Omental fat pad (tissue), 4 donors: Measurements from ENCODE around the gene NYAP1. TPM values are rescaled to one million over a fixed set of nuclear protein-coding genes. Genes with fewer than 3 reads are reported as not detected.

Source experiments
- ATAC-seq: fragments of 150-250 bp; one replicate; pipeline ENCODE4 v1.9.1; 2016; ENCODE audit warnings: mild to moderate bottlenecking, moderate library complexity; ENCODE audit not compliant: low FRiP score
- DNase-seq: peaks from one replicate; pipeline ENCODE4 v3.0.0-alpha.2; 2019; ENCODE audit warnings: low spot score
- total RNA-seq, 4 donors: library from RNA; depleted of rRNA; stranded (reverse); fragments of >200 nt; gene quantifications; one replicate each; pipeline ENCODE4 v1.1.0, GENCODE V29; 2016
- TF ChIP-seq, protein P1 (sequence below), 3 donors: fragments of 450-650 bp; IDR thresholded peaks; one replicate each; pipeline ENCODE4 v1.5.1; 2016 to 2017; ENCODE audit warnings: antibody characterized with exemption in 3 of 3, mild to moderate bottlenecking in 3 of 3, moderate library complexity in 2 of 3

Gene NYAP1
- total RNA-seq, 4 donors from 2014 or later, result 0.63 to 3.6 (median 2.1) TPM

DNA sequence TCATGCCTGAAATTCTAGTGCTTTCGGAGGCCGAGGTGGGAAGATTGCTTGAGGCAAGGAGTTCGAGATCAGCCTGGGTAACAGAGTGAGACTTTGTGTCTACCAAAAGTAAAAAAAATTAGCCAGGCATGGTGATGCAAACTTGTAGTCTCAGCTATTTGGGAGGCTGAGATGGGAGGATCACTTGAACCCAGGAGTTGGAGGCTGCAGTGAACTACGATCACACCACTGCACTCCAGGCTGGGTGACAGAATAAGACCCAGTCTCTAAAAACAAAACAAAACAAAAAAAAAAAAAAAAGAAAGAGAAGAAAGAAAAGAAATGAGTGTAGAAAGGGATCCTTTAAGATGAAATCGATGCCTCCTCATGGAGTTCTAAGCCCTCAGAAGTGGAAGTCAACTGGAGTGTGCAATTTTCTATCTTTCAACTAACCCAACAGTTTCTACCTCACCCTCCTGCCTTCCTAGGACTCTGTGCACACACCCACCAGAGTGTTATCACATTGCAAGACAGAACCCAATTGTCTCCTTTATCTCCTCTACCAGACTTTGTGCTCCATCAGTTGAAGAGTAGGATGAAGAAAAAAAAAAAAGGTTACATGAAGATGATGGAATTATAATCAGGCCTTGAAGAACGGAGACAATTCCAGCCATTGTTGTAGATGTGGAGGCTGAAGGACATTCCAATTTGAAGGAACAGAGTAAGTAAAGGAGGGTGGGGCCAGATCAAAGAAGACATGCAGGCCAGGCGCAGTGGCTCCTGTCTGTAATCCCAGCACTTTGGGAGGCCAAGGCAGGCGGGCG is 26.9 kb downstream of the NYAP1 start:
- DNase-seq (no peak), ATAC-seq (no peak)
- TF ChIP-seq, protein P1, sequence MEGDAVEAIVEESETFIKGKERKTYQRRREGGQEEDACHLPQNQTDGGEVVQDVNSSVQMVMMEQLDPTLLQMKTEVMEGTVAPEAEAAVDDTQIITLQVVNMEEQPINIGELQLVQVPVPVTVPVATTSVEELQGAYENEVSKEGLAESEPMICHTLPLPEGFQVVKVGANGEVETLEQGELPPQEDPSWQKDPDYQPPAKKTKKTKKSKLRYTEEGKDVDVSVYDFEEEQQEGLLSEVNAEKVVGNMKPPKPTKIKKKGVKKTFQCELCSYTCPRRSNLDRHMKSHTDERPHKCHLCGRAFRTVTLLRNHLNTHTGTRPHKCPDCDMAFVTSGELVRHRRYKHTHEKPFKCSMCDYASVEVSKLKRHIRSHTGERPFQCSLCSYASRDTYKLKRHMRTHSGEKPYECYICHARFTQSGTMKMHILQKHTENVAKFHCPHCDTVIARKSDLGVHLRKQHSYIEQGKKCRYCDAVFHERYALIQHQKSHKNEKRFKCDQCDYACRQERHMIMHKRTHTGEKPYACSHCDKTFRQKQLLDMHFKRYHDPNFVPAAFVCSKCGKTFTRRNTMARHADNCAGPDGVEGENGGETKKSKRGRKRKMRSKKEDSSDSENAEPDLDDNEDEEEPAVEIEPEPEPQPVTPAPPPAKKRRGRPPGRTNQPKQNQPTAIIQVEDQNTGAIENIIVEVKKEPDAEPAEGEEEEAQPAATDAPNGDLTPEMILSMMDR (IDR thresholded peaks at IDR 0.05), result no peak

DNA sequence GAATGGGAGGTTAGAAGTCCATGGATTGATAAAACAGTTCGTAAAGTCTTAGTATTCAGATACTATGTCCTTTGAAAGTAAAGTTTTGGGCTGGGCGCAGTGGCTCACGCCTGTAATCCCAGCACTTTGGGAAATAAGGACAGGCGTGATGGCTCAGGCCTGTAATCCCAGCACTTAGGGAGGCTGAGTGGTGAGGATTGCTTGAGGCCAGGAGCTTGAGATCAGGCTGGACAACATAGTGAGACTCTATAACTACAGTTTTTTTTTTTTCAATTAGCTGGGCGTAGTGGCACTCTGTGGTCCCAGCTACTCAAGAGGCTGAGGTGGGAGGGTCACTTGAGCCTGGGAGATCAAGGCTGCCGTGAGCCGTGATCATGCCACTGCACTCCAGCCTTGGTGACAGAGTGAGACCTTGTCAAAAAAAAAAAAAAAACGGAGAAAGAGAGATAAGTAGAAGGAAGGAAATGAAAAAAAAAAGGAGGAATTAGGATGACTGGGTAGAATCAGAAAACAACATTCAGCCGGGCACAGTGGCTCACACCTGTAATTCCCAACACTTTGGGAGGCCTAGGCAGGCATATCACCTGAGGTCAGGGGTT is 29.6 kb downstream of the NYAP1 start:
- TF ChIP-seq, protein P1 (IDR thresholded peaks at IDR 0.05), result no peak
- ATAC-seq (no peak), DNase-seq (no peak)

GRCh38 chr7:100515072-100515532 is 31.4 kb downstream of the NYAP1 start:
- no peak for DNase-seq
- TF ChIP-seq, protein P1 (IDR thresholded peaks at IDR 0.05), result no peak
- ATAC-seq, result peak; percentile 85

DNA sequence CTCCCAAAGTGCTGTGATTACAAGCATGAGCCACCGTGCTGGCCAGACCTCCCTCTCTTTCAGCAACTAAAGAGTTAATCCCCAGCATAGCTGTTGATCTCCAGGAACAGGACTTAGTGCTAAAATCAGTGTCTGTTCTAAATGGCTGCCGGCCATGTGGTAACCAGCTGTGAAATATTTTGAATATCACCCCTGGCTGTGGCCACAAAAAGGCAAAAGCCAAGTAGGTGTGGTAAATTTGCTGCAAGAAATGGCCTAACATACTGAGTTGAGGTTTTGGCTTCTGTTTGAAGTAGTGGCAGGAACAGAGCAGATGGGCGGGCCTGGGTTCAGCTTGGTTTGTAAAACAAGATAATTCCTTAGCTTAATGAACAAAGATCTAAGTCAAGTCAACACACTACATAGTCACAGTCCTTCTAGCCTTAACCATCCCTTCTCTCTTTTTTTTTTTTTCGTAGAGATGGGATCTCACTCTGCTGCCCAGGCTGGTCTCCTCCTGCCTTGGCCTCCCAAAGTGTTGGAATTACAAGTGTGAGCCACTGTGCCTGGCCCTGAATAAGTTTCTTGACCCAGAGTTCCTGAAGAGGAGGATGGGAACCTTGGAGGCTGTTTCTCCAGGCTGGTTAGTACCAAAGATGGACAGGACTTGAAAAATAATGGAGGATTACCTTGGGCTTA is 32.5 kb downstream of the NYAP1 start:
- no peak for DNase-seq
- TF ChIP-seq, protein P1 (IDR thresholded peaks at IDR 0.05), result no peak
- ATAC-seq, result no peak

DNA sequence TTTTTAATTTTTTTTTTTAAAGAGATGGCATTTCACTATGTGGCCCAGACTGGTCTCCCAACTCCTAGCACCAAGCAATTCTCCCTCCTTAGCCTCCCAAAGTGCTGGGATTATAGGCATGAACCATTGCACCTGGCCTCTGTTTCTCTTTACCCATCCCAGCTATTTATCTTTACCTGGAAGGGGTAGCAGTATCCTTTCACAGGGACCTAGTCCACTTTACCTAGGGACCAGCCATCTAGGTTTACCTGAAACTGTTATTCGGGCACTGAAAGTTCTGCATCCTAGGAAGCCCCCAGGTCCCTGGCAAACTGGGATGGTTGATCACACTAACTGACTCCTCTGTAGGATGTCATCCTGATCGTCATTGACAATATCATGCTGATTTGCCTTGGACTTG is 33.6 kb downstream of the NYAP1 start:
- DNase-seq, result no peak
- TF ChIP-seq, protein P1 (IDR thresholded peaks at IDR 0.05), result no peak
- ATAC-seq, result no peak

DNA sequence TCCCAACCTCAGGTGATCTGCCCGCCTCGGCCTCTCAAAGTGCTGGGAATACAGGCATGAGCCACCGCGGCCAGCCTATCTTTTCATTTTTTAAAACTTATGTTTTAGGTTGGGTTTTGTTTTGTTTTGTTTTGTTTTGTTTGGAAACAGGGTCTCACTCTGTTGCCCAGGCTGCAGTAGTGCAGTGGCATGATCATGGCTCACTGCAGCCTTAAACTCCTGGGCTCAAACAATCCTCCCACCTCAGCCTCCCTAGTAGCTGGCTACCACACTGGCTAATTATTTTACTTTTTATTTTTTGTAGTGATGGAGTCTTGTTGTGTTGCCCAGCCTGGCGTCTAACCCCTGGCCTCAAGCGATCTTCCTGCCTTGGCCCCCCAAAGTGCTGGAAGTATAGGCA is 35.9 kb downstream of the NYAP1 start:
- ATAC-seq, result no peak
- TF ChIP-seq, protein P1 (IDR thresholded peaks at IDR 0.05), result no peak

More for the DNA sequence above, 35.9 kb downstream of the NYAP1 start:
- no peak for DNase-seq
